SK-N-SH (cell line): ENCODE results near the gene C2orf92.

Experiments used
- CTCF ChIP-seq: fragments of 200-600 bp; sonication (generic); IDR thresholded peaks from 2 replicates; pipeline ENCODE4 v1.6.1; 2017; ENCODE audit warnings: antibody characterized with exemption, mild to moderate bottlenecking, moderate library complexity
- ELF1 ChIP-seq: IDR thresholded peaks from 2 replicates; pipeline ENCODE4 v1.4.0; 2012
- EP300 ChIP-seq, 2 experiments: IDR thresholded peaks; 2 replicates each; pipeline versions ENCODE4 v1.4.0 to v1.6.1; 2012; ENCODE audit warnings: borderline replicate concordance in 1 of 2, low read depth in 1 of 2, low read length in 1 of 2
- EZH2phosphoT487 ChIP-seq: fragments of 200-600 bp; sonication (generic); IDR thresholded peaks from 2 replicates; pipeline ENCODE4 v1.6.1; 2017; ENCODE audit warnings: low read depth, mixed run types, mild to moderate bottlenecking, antibody characterized with exemption, moderate library complexity, borderline replicate concordance
- FOXM1 ChIP-seq: IDR thresholded peaks from 2 replicates; pipeline ENCODE4 v1.4.0; 2012; ENCODE audit warnings: low read depth, mild to moderate bottlenecking
- JUND ChIP-seq: IDR thresholded peaks from 2 replicates; pipeline ENCODE4 v1.4.0; 2012
- MAX ChIP-seq: IDR thresholded peaks from 2 replicates; pipeline ENCODE4 v1.4.0; 2012; ENCODE audit warnings: low read depth
- NRF1 ChIP-seq: IDR thresholded peaks from 2 replicates; pipeline ENCODE4 v1.6.1; 2012; ENCODE audit warnings: low read depth, mild to moderate bottlenecking, low read length
- PBX3 ChIP-seq: IDR thresholded peaks from 2 replicates; pipeline ENCODE4; 2012
- POLR2AphosphoS5 ChIP-seq: IDR thresholded peaks from 2 replicates; pipeline ENCODE4 v1.6.1; 2012; ENCODE audit warnings: low read depth, low read length
- RAD21 ChIP-seq: IDR thresholded peaks from 2 replicates; pipeline ENCODE4 v1.6.1; 2012; ENCODE audit warnings: mild to moderate bottlenecking, low read length
- TAF1 ChIP-seq: IDR thresholded peaks from 2 replicates; pipeline ENCODE4 v1.6.1; 2012; ENCODE audit warnings: low read depth, mild to moderate bottlenecking, low read length, moderate library complexity, borderline replicate concordance
- TEAD4 ChIP-seq: IDR thresholded peaks from 2 replicates; pipeline ENCODE4 v1.4.0; 2012; ENCODE audit warnings: mild to moderate bottlenecking, borderline replicate concordance; ENCODE audit not compliant: insufficient read depth
- USF2 ChIP-seq: fragments of 150-350 bp; IDR thresholded peaks from 2 replicates; pipeline ENCODE4 v1.6.1; 2017; ENCODE audit warnings: antibody characterized with exemption, low read length, low read depth, borderline replicate concordance

GRCh38 chr2:97716695-97717612, 47.4 kb downstream of the C2orf92 start:
- TF ChIP-seq POLR2AphosphoS5 = no peak
- TF ChIP-seq CTCF = no peak
- TF ChIP-seq TEAD4 = no peak
- no peak for TF ChIP-seq TAF1
- TF ChIP-seq MAX = no peak
- no peak for TF ChIP-seq EZH2phosphoT487
- no peak for TF ChIP-seq RAD21
- TF ChIP-seq NRF1 = no peak
- TF ChIP-seq EP300 (IDR thresholded peaks at IDR 0.05; ENCODE audit: borderline replicate concordance in 1 of 2, low read depth in 1 of 2, low read length in 1 of 2) = no peak
- TF ChIP-seq JUND = no peak
- TF ChIP-seq FOXM1 = no peak
- TF ChIP-seq ELF1 = no peak
- no peak for TF ChIP-seq PBX3
- no peak for TF ChIP-seq USF2
